ENCODE results near the gene ARMCX4.

DNA sequence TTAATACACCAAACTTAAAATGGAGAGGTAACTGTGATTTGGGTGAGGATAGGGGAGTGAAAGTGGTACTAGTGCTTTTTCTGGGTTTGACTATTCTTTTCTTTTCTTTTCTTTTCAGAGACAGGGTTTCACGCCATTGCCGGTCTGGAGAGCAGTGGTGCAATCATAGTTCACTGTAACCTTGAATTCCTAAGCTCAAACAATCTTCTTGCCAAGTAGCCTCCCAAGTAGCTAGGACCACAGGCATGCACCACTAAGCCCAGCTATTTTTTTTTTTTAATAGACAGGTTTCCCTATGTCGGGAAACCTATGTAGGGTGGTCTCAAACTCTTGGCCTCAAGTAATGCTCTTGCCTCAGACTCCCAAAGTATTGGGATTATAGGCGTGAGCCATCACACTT, 3.0 kb upstream of the ARMCX4 start:
- TF ChIP-seq CTCF (IDR thresholded peaks at IDR 0.05): no peak
- TF ChIP-seq POLR2AphosphoS5 (IDR thresholded peaks at IDR 0.05; ENCODE audit: insufficient read depth in 1 of 2, low read depth in 1 of 2): no peak

Measured in vagina (tissue), 2 donors.